Muscle layer of duodenum (tissue), 2 donors: ENCODE data around the gene CASP10.
"Not testable (repeated sequence)": the region's sequence is repeated elsewhere in the genome, so short reads cannot be mapped to it uniquely, and the experiment has no call there.

Source experiments
- H3K27ac ChIP-seq: one replicate; pipeline ENCODE4 v1.7.0; 2013; ENCODE audit warnings: mild to moderate bottlenecking, low read length
- H3K27me3 ChIP-seq: one replicate; pipeline ENCODE4 v1.7.0; 2013; ENCODE audit warnings: low read depth, mild to moderate bottlenecking, control low read depth, low read length
- H3K36me3 ChIP-seq, 2 donors: one replicate each; pipeline ENCODE4 v1.7.0; 2013; ENCODE audit warnings: low read length in 2 of 2, control low read depth in 1 of 2, mild to moderate bottlenecking in 1 of 2; ENCODE audit not compliant: insufficient read depth in 2 of 2, control insufficient read depth in 1 of 2
- H3K4me1 ChIP-seq, 2 donors: one replicate each; pipeline ENCODE4 v1.7.0; 2013; ENCODE audit warnings: low read length in 2 of 2, mild to moderate bottlenecking in 2 of 2, control low read depth in 1 of 2, moderate library complexity in 1 of 2; ENCODE audit not compliant: insufficient read depth in 2 of 2, control insufficient read depth in 1 of 2
- H3K4me3 ChIP-seq, 2 donors: one replicate each; pipeline ENCODE4 v1.7.0; 2013; ENCODE audit warnings: low read length in 2 of 2, low read depth in 1 of 2, mild to moderate bottlenecking in 1 of 2
- H3K9me3 ChIP-seq, 2 donors: one replicate each; pipeline ENCODE4 v1.7.0; 2013; ENCODE audit warnings: low read length in 2 of 2, control low read depth in 1 of 2, mild to moderate bottlenecking in 1 of 2; ENCODE audit not compliant: control insufficient read depth in 1 of 2
- donor health status: healthy.

CASP10 gene

GRCh38 chr2:201184248-201184647, 1.3 kb downstream of the CASP10 start:
- not testable (repeated sequence) for H3K27ac ChIP-seq, H3K9me3 ChIP-seq, H3K36me3 ChIP-seq, H3K4me1 ChIP-seq, H3K27me3 ChIP-seq
- peak overlapping the region; percentile 30 to 57 for H3K4me3 ChIP-seq

- Histone ChIP-seq H3K4me1 (peaks cover 0 to 9% of the 10 kb centered on the region in 2 donors), H3K27me3 (no peaks in the 10 kb centered on the region), H3K27ac (no peak overlapping the region), H3K9me3 (no peaks in the 10 kb centered on the region), H3K36me3 (peaks cover 0 to 4% of the 10 kb centered on the region in 2 donors), H3K4me3 (peak overlapping the region in 1 of 2 donors; percentile 57)
These were observed 2.9 kb downstream of the CASP10 start for GRCh38 chr2:201185863-201186262.

- Histone ChIP-seq H3K4me1 (peaks cover 3 to 9% of the 10 kb centered on the region in 2 donors), H3K9me3 (no peaks in the 10 kb centered on the region), H3K4me3 (no peak overlapping the region), H3K27ac (no peak overlapping the region), H3K36me3 (peaks cover 0 to 4% of the 10 kb centered on the region in 2 donors), H3K27me3 (no peaks in the 10 kb centered on the region)
These were observed 4.0 kb downstream of the CASP10 start for GRCh38 chr2:201186982-201187381.

- H3K36me3 ChIP-seq = peaks cover 0 to 4% of the 10 kb centered on the region in 2 donors
- no peaks in the 10 kb centered on the region for H3K27me3 ChIP-seq
- no peaks in the 10 kb centered on the region for H3K9me3 ChIP-seq
- no peak overlapping the region for H3K27ac ChIP-seq
- peaks cover 3 to 12% of the 10 kb centered on the region in 2 donors for H3K4me1 ChIP-seq
- no peak overlapping the region for H3K4me3 ChIP-seq
These were observed 5.5 kb downstream of the CASP10 start for GRCh38 chr2:201188449-201188848.

- Histone ChIP-seq H3K36me3 (peaks cover 0 to 4% of the 10 kb centered on the region in 2 donors), H3K4me3 (no peak overlapping the region), H3K27me3 (no peaks in the 10 kb centered on the region), H3K27ac (no peak overlapping the region), H3K9me3 (no peaks in the 10 kb centered on the region), H3K4me1 (peaks cover 3% of the 10 kb centered on the region in 2 donors)
These were observed 8.4 kb downstream of the CASP10 start for GRCh38 chr2:201191132-201191875.

GRCh38 chr2:201194097-201194496, 11.2 kb downstream of the CASP10 start:
- Histone ChIP-seq H3K36me3 (no peaks in the 10 kb centered on the region), H3K4me3 (no peak overlapping the region), H3K9me3 (no peaks in the 10 kb centered on the region), H3K27me3 (no peaks in the 10 kb centered on the region), H3K27ac (peak overlapping the region; percentile 61), H3K4me1 (peaks cover 3% of the 10 kb centered on the region in 2 donors)

- H3K4me1 ChIP-seq = peaks cover 3% of the 10 kb centered on the region in 2 donors
- no peaks in the 10 kb centered on the region for H3K9me3 ChIP-seq
- no peaks in the 10 kb centered on the region for H3K27me3 ChIP-seq
- no peak overlapping the region for H3K27ac ChIP-seq
- no peak overlapping the region for H3K4me3 ChIP-seq
- no peaks in the 10 kb centered on the region for H3K36me3 ChIP-seq
These were observed 12.4 kb downstream of the CASP10 start for GRCh38 chr2:201195331-201195730.

- Histone ChIP-seq H3K27ac (no peak overlapping the region), H3K4me1 (peaks cover 2 to 3% of the 10 kb centered on the region in 2 donors), H3K4me3 (no peak overlapping the region), H3K9me3 (no peaks in the 10 kb centered on the region), H3K36me3 (no peaks in the 10 kb centered on the region), H3K27me3 (no peaks in the 10 kb centered on the region)
These were observed 13.1 kb downstream of the CASP10 start for GRCh38 chr2:201196003-201196402.

GRCh38 chr2:201196803-201197202, 13.9 kb downstream of the CASP10 start:
- H3K4me3 ChIP-seq = no peak overlapping the region
- peaks cover 0 to 3% of the 10 kb centered on the region in 2 donors for H3K4me1 ChIP-seq
- H3K27me3 ChIP-seq = no peaks in the 10 kb centered on the region
- H3K9me3 ChIP-seq = no peaks in the 10 kb centered on the region
- H3K36me3 ChIP-seq = no peaks in the 10 kb centered on the region
- H3K27ac ChIP-seq = no peak overlapping the region

GRCh38 chr2:201197781-201198180, 14.8 kb downstream of the CASP10 start:
- Histone ChIP-seq H3K36me3 (no peaks in the 10 kb centered on the region), H3K4me1 (peaks cover 0 to 2% of the 10 kb centered on the region in 2 donors), H3K27ac (no peak overlapping the region), H3K9me3 (no peaks in the 10 kb centered on the region), H3K27me3 (no peaks in the 10 kb centered on the region), H3K4me3 (no peak overlapping the region)

GRCh38 chr2:201199847-201200246, 16.9 kb downstream of the CASP10 start:
- peak overlapping the region; percentile 31 for H3K27ac ChIP-seq
- no peaks in the 10 kb centered on the region for H3K9me3 ChIP-seq
- H3K4me1 ChIP-seq = peaks cover 0 to 17% of the 10 kb centered on the region in 2 donors
- H3K36me3 ChIP-seq = no peaks in the 10 kb centered on the region
- no peaks in the 10 kb centered on the region for H3K27me3 ChIP-seq
- no peak overlapping the region for H3K4me3 ChIP-seq

- H3K4me3 ChIP-seq = no peak overlapping the region
These were observed 17.4 kb downstream of the CASP10 start for GRCh38 chr2:201200345-201200744.

More at GRCh38 chr2:201200345-201200744, 17.4 kb downstream of the CASP10 start:
- H3K4me1 ChIP-seq = peaks cover 0 to 17% of the 10 kb centered on the region in 2 donors
- no peaks in the 10 kb centered on the region for H3K9me3 ChIP-seq
- H3K27me3 ChIP-seq = no peaks in the 10 kb centered on the region
- H3K36me3 ChIP-seq = no peaks in the 10 kb centered on the region
- H3K27ac ChIP-seq = peak overlapping the region; percentile 31
